Measurements from ENCODE around the gene AS3MT.

DNA sequence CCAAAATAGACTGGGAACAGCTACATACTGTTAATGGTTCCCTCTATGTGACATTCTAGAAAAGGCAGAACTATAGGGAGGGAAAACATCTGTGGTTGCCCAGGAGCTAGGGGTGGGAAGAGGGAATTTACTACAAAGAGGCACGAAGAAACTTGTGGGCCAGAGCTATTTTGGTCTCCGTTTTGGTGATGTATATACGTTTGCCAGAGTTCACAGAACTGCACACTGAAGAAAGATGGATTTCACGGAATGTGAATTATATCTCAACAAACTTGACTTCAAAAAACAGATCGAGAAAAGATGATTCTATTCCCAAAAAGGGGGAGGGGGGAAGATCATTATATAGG is 386 bp upstream of the AS3MT start:
- TF ChIP-seq POLR2A (IDR thresholded peaks at IDR 0.05; ENCODE audit: control extremely low read depth in 1 of 2, low read depth in 2 of 2, low read length in 2 of 2) (no peak), BACH1 (IDR thresholded peaks at IDR 0.05; ENCODE audit: low read length) (no peak), POLR2AphosphoS5 (IDR thresholded peaks at IDR 0.05; ENCODE audit: low read depth, low read length) (no peak), EZH2 (IDR thresholded peaks at IDR 0.05; ENCODE audit: low read depth, low read length, severe bottlenecking) (no peak)
- TF ChIP-seq, protein P1, sequence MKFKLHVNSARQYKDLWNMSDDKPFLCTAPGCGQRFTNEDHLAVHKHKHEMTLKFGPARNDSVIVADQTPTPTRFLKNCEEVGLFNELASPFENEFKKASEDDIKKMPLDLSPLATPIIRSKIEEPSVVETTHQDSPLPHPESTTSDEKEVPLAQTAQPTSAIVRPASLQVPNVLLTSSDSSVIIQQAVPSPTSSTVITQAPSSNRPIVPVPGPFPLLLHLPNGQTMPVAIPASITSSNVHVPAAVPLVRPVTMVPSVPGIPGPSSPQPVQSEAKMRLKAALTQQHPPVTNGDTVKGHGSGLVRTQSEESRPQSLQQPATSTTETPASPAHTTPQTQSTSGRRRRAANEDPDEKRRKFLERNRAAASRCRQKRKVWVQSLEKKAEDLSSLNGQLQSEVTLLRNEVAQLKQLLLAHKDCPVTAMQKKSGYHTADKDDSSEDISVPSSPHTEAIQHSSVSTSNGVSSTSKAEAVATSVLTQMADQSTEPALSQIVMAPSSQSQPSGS (IDR thresholded peaks at IDR 0.05; ENCODE audit: low read length): no peak
- TF ChIP-seq, protein P2, sequence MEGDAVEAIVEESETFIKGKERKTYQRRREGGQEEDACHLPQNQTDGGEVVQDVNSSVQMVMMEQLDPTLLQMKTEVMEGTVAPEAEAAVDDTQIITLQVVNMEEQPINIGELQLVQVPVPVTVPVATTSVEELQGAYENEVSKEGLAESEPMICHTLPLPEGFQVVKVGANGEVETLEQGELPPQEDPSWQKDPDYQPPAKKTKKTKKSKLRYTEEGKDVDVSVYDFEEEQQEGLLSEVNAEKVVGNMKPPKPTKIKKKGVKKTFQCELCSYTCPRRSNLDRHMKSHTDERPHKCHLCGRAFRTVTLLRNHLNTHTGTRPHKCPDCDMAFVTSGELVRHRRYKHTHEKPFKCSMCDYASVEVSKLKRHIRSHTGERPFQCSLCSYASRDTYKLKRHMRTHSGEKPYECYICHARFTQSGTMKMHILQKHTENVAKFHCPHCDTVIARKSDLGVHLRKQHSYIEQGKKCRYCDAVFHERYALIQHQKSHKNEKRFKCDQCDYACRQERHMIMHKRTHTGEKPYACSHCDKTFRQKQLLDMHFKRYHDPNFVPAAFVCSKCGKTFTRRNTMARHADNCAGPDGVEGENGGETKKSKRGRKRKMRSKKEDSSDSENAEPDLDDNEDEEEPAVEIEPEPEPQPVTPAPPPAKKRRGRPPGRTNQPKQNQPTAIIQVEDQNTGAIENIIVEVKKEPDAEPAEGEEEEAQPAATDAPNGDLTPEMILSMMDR (IDR thresholded peaks at IDR 0.05; ENCODE audit: control extremely low read depth in 1 of 3, insufficient read depth in 1 of 3, low read depth in 1 of 3, low read length in 3 of 3): no peak
- TF ChIP-seq, protein P3, sequence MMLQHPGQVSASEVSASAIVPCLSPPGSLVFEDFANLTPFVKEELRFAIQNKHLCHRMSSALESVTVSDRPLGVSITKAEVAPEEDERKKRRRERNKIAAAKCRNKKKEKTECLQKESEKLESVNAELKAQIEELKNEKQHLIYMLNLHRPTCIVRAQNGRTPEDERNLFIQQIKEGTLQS (IDR thresholded peaks at IDR 0.05; ENCODE audit: insufficient read depth, low read depth, low read length): no peak

All from H1 (cell line).